HepG2 (cell line): Measurements from ENCODE around the gene PYGB. TPM values are rescaled to one million over a fixed set of nuclear protein-coding genes. Genes with fewer than 3 reads are reported as not detected.

Experiments used
- AGO1 ChIP-seq: fragments of 200-400 bp; formaldehyde crosslinking; IDR thresholded peaks from 2 replicates; pipeline ENCODE4 v1.6.1; 2017; ENCODE audit warnings: mild to moderate bottlenecking, low read depth, low read length, moderate library complexity; ENCODE audit not compliant: poor library complexity, severe bottlenecking
- DR1 ChIP-seq: sonication (generic); formaldehyde crosslinking; IDR thresholded peaks from 2 replicates; pipeline ENCODE4 v1.8.0; 2021; ENCODE audit warnings: mild to moderate bottlenecking, missing genetic modification reagents, inconsistent platforms
- DRAP1 ChIP-seq: IDR thresholded peaks from 2 replicates; pipeline ENCODE4 v1.6.1; 2016; ENCODE audit warnings: missing genetic modification reagents, missing compliant biosample characterization
- HOMEZ ChIP-seq: IDR thresholded peaks from 2 replicates; pipeline ENCODE4 v1.6.1; 2016; ENCODE audit warnings: low read depth
- ISL2 ChIP-seq: sonication (generic); formaldehyde crosslinking; IDR thresholded peaks from 2 replicates; pipeline ENCODE4 v1.5.0; 2020; ENCODE audit warnings: missing genetic modification reagents
- KLF6 ChIP-seq: IDR thresholded peaks from 2 replicates; pipeline ENCODE4 v1.8.0; 2016; ENCODE audit warnings: missing biosample characterization, missing genetic modification reagents
- MEIS2 ChIP-seq: sonication (generic); formaldehyde crosslinking; IDR thresholded peaks from 2 replicates; pipeline ENCODE4 v1.9.0; 2021; ENCODE audit warnings: mild to moderate bottlenecking, missing genetic modification reagents
- NFRKB ChIP-seq: fragments of 450-650 bp; IDR thresholded peaks from 2 replicates; pipeline ENCODE4 v1.6.1; 2017
- RFXANK ChIP-seq: IDR thresholded peaks from 2 replicates; pipeline ENCODE4 v1.6.1; 2016
- SALL1 ChIP-seq: sonication (generic); formaldehyde crosslinking; IDR thresholded peaks from 2 replicates; pipeline ENCODE4 v1.8.0; 2022; ENCODE audit warnings: mild to moderate bottlenecking, missing genetic modification reagents
- SCMH1 ChIP-seq: sonication (generic); formaldehyde crosslinking; IDR thresholded peaks from 2 replicates; pipeline ENCODE4 v1.9.0; 2021; ENCODE audit warnings: missing genetic modification reagents, mild to moderate bottlenecking, borderline replicate concordance
- SOX13 ChIP-seq, 3 experiments: fragments of 450-650 bp in 1 of 3; sonication (generic) in 1 of 3; formaldehyde crosslinking in 1 of 3; IDR thresholded peaks in 2 of 3; conservative IDR thresholded peaks in 1 of 3; 2 replicates each; pipeline versions ENCODE4 v1.5.0 to v1.6.1; 2016 to 2020; ENCODE audit warnings: antibody characterized with exemption in 1 of 3, mild to moderate bottlenecking in 1 of 3, missing compliant biosample characterization in 1 of 3, missing genetic modification reagents in 1 of 3, moderate library complexity in 1 of 3
- SPEN ChIP-seq: sonication (generic); formaldehyde crosslinking; IDR thresholded peaks from 2 replicates; pipeline ENCODE4 v1.5.1; 2020; ENCODE audit warnings: low read depth, mild to moderate bottlenecking, missing genetic modification reagents
- ZNF142 ChIP-seq: sonication (generic); formaldehyde crosslinking; IDR thresholded peaks from 2 replicates; pipeline ENCODE4 v1.4.0; 2020; ENCODE audit warnings: missing genetic modification reagents
- ZNF557 ChIP-seq: sonication (generic); formaldehyde crosslinking; IDR thresholded peaks from 2 replicates; pipeline ENCODE4 v1.4.0; 2020; ENCODE audit warnings: missing genetic modification reagents
- ZNF574 ChIP-seq: sonication (generic); formaldehyde crosslinking; IDR thresholded peaks from 2 replicates; pipeline ENCODE4 v1.4.0; 2020; ENCODE audit warnings: missing genetic modification reagents
- ZNF605 ChIP-seq: sonication (generic); formaldehyde crosslinking; IDR thresholded peaks from 2 replicates; pipeline ENCODE4 v1.8.0; 2022; ENCODE audit warnings: mild to moderate bottlenecking, missing genetic modification reagents
- ZNF629 ChIP-seq: sonication (generic); formaldehyde crosslinking; conservative IDR thresholded peaks from 2 replicates; pipeline ENCODE4 v1.5.0; 2020; ENCODE audit warnings: missing genetic modification reagents
- polyA plus RNA-seq, 8 experiments: library from polyadenylated mRNA; depleted of rRNA in 3 of 8; stranded (reverse) in 7 of 8; unstranded in 1 of 8; fragments of >200 nt; fragmentation: Illumina TruSeq in 4 of 8; extraction: Trizol in 4 of 8; gene quantifications; 2 replicates each; pipeline versions ENCODE4 v1.2.1 to v1.2.3, GENCODE V29; 2011 to 2016; ENCODE audit warnings: low read depth in 4 of 8, missing spikeins in 1 of 8, mixed read lengths in 1 of 8; ENCODE audit not compliant: insufficient read depth in 1 of 8
- total RNA-seq, 5 experiments: library from RNA; depleted of rRNA; stranded (reverse); fragments of >200 nt; fragmentation: Illumina TruSeq; extraction: Trizol; gene quantifications; 2 replicates each; pipeline ENCODE4 v1.2.3, GENCODE V29; 2016; ENCODE audit warnings: low read depth in 1 of 5

Gene PYGB
- total and polyA plus RNA-seq, 2 of the 13 experiments (the other 11 are each of a cell fraction or from before 2014, with no cell fraction given) = 24.2 to 86.3 TPM

GRCh38 chr20:25223179-25223661 lies 24.7 kb upstream of the PYGB start (continued):
- no peak for TF ChIP-seq ZNF142 (CRISPR knock-in tag)
- no peak for TF ChIP-seq SCMH1 (CRISPR knock-in tag)
- TF ChIP-seq HOMEZ (CRISPR knock-in tag) = peak; percentile 28; the same call in 1 of the 2 replicates
- peak; percentile 51; the same call in 1 of the 2 replicates for TF ChIP-seq ZNF574 (CRISPR knock-in tag)
- no peak for TF ChIP-seq SALL1 (CRISPR knock-in tag)
- TF ChIP-seq ZNF605 (CRISPR knock-in tag) = no peak
- 0 out of 2 replicates have a peak, but pooled peaks have one; percentile 38 for TF ChIP-seq MEIS2 (CRISPR knock-in tag)
- no peak for TF ChIP-seq NFRKB
- no peak for TF ChIP-seq DR1 (CRISPR knock-in tag)
- no peak for TF ChIP-seq AGO1
- no peak for TF ChIP-seq SOX13 (IDR thresholded peaks at IDR 0.05)
- TF ChIP-seq SOX13 (CRISPR knock-in tag; conservative IDR thresholded peaks at IDR 0.05 in 1 of 2, IDR thresholded peaks at IDR 0.05 in 1 of 2) = peak in 1 of 2 experiments; percentile 18; a peak in 1 of 4 replicates
- TF ChIP-seq RFXANK (CRISPR knock-in tag) = no peak
- TF ChIP-seq DRAP1 = peak; percentile 36; the same call in 1 of the 2 replicates
- TF ChIP-seq ISL2 = no peak
- no peak for TF ChIP-seq KLF6
- no peak for TF ChIP-seq ZNF629
- TF ChIP-seq ZNF557 (CRISPR knock-in tag) = 0 out of 2 replicates have a peak, but pooled peaks have one; percentile 52
- TF ChIP-seq SPEN (CRISPR knock-in tag) = no peak
